GM12801 (cell line): ENCODE data around the gene PER3.

Experiments used
- TF ChIP-seq, protein P1 (sequence below): IDR thresholded peaks from one replicate; pipeline ENCODE4 v1.5.1; 2011; ENCODE audit warnings: control low read depth; ENCODE audit not compliant: insufficient read length; ENCODE audit errors: extremely low read depth

The PER3 gene

DNA sequence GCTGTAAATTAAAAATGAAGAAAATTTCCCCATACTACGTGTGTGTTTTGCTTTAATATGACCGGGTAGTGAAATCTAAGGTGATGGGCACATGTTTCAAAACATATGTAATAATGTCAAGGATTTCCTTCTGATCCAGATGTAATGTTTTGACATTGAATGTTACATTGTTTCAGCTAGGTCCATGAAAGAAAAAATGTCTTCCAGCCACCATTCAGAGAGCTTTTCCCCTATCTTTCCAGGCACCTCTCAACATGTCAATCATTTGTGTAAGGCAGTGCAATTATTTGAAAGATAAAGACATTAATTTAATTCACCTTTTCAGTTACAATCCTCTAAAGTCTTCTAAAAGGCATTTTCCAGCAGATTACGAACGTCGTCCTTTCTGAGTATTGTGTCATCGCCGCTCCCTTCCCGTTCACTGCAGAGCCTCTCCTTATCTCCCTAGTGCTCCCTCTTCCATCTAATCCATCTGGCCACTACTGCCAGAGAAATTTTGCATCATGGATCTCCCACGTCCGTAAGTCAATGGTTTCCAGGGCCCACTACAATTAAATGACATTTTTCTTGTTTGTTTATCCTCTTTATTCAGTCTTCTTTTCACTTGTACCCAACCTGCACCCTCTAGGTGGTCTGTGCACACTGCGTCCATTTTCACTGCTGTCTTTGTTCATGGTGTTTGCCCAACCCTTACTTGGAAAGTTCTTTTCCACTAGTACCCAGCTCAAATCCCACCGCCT lies 14.2 kb upstream of the PER3 start:
- TF ChIP-seq, protein P1, sequence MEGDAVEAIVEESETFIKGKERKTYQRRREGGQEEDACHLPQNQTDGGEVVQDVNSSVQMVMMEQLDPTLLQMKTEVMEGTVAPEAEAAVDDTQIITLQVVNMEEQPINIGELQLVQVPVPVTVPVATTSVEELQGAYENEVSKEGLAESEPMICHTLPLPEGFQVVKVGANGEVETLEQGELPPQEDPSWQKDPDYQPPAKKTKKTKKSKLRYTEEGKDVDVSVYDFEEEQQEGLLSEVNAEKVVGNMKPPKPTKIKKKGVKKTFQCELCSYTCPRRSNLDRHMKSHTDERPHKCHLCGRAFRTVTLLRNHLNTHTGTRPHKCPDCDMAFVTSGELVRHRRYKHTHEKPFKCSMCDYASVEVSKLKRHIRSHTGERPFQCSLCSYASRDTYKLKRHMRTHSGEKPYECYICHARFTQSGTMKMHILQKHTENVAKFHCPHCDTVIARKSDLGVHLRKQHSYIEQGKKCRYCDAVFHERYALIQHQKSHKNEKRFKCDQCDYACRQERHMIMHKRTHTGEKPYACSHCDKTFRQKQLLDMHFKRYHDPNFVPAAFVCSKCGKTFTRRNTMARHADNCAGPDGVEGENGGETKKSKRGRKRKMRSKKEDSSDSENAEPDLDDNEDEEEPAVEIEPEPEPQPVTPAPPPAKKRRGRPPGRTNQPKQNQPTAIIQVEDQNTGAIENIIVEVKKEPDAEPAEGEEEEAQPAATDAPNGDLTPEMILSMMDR = no peak

DNA sequence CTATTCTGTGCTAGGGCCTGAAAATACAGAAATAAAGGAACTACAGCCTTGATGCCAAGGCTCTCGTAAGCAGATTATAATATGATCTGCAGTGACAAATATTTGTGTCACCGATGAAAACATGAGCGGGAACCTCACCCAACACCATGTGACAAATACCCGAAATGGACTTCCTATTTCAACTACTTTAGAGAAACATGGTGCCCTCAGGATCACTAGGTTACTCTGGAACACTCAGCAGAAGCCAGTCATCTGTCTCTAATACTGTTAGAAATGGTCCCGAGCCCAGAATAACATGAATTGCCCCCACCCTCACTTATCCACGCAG lies 13.5 kb upstream of the PER3 start:
- TF ChIP-seq, protein P1 = no peak

- TF ChIP-seq, protein P1 = no peak
Measured at GRCh38 chr1:7770997-7771822, 12.9 kb upstream of the PER3 start, which contains the start of gene VAMP3. VAMP3 (plus strand) TSS chr1:7771296; CDS start chr1:7771384, 88 bp downstream.

DNA sequence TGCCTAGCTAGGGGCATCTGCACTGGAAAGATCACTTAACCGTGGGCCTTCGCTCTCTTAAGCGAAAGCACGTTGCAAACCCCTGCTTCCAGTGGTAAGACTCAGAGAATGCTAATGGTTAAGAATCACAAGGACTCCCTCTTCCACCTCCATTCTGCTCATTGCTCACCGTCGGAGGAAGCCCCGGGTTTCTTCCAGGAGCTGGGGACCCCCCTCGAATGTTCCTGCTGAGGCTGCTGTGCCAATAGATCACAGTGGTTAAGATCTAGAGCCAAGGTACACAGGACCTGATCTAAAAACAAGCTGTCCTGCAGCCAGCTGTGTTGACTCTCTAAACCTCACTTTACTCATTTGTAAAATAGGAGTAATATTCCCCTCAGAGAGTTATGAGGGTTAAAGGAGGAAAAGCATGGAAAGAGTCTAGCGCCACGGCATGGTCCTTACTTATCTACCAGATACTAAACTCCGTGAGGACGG lies 12.2 kb upstream of the PER3 start:
- TF ChIP-seq, protein P1 = no peak

GRCh38 chr1:7777591-7777990 lies 6.5 kb upstream of the PER3 start:
- TF ChIP-seq, protein P1 = no peak

DNA sequence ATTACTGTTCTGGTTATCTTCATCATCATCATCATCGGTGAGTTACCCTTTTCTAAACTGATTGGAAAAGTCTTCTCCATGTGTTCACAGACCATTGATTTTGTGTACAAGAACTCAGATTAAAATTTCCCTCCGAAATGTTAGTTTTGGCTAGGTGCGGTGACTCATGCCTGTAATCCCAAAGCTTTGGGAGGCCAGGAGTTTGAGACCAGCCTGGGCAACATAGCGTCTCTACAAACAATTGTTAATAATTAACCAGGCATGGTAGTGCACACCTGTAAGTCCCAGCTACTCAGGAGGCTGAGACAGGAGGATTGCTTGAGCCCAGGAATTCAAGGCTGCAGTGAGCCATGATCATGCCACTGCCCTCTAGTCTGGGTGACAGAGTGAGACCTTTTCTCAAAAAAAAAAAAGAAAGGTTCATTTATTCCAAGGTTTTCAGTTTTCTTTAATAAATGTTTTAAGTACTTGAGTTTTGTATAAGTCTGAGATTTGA lies 5.9 kb upstream of the PER3 start:
- TF ChIP-seq, protein P1 = no peak

DNA sequence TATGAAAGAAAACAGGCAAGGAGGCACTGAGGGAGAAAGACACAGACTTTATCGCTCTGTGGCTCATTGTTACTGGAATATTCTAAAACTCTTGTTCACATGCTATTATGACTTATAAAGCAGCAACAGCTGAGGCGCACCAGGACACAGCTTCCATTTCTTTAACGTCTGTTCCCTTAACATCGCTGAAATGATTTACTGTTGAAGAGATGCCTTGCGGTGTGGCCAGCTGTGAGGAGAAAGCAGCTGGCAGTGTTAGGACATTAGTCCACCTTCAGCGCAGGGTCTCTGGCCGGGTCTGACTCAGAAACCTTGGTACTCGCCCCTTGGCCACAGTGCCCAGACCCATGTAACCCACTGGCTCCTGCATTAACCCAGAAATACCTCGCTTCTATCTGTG lies 3.1 kb upstream of the PER3 start:
- TF ChIP-seq, protein P1 = no peak
